SK-N-SH (cell line): Measurements from ENCODE around the gene UBQLN3.

Source experiments
- CHD2 ChIP-seq: fragments of 150-350 bp; IDR thresholded peaks from 2 replicates; pipeline ENCODE4 v1.6.1; 2018; ENCODE audit warnings: low read length; ENCODE audit not compliant: partially characterized antibody
- EP300 ChIP-seq, 2 experiments: IDR thresholded peaks; 2 replicates each; pipeline versions ENCODE4 v1.4.0 to v1.6.1; 2012; ENCODE audit warnings: borderline replicate concordance in 1 of 2, low read depth in 1 of 2, low read length in 1 of 2
- GABPA ChIP-seq: IDR thresholded peaks from 2 replicates; pipeline ENCODE4 v1.4.0; 2012; ENCODE audit warnings: low read depth, mild to moderate bottlenecking
- JUND ChIP-seq: IDR thresholded peaks from 2 replicates; pipeline ENCODE4 v1.4.0; 2012
- MXI1 ChIP-seq: IDR thresholded peaks from 2 replicates; pipeline ENCODE4 v1.6.1; 2012; ENCODE audit warnings: mild to moderate bottlenecking, low read depth, low read length, improper control_type of control experiment
- POLR2AphosphoS5 ChIP-seq: IDR thresholded peaks from 2 replicates; pipeline ENCODE4 v1.6.1; 2012; ENCODE audit warnings: low read depth, low read length
- RAD21 ChIP-seq: IDR thresholded peaks from 2 replicates; pipeline ENCODE4 v1.6.1; 2012; ENCODE audit warnings: mild to moderate bottlenecking, low read length
- RFX5 ChIP-seq: IDR thresholded peaks from 2 replicates; pipeline ENCODE4 v1.6.1; 2012; ENCODE audit warnings: mild to moderate bottlenecking, improper control_type of control experiment, low read length
- SMC3 ChIP-seq: IDR thresholded peaks from 2 replicates; pipeline ENCODE4 v1.6.1; 2012; ENCODE audit warnings: low read depth, low read length, improper control_type of control experiment
- TAF1 ChIP-seq: IDR thresholded peaks from 2 replicates; pipeline ENCODE4 v1.6.1; 2012; ENCODE audit warnings: low read depth, mild to moderate bottlenecking, low read length, moderate library complexity, borderline replicate concordance
- YY1 ChIP-seq: IDR thresholded peaks from 2 replicates; pipeline ENCODE4 v1.4.0; 2012; ENCODE audit warnings: low read depth, mild to moderate bottlenecking
- TF ChIP-seq, protein P1 (sequence below): IDR thresholded peaks from 2 replicates; pipeline ENCODE4 v1.4.0; 2012; ENCODE audit warnings: low read depth, borderline replicate concordance
- TF ChIP-seq, protein P2 (sequence below): fragments of 200-600 bp; sonication (generic); IDR thresholded peaks from 2 replicates; pipeline ENCODE4 v1.6.1; 2017; ENCODE audit warnings: antibody characterized with exemption, mild to moderate bottlenecking, moderate library complexity
- TF ChIP-seq, protein P3 (sequence below): IDR thresholded peaks from 2 replicates; pipeline ENCODE4; 2012

DNA sequence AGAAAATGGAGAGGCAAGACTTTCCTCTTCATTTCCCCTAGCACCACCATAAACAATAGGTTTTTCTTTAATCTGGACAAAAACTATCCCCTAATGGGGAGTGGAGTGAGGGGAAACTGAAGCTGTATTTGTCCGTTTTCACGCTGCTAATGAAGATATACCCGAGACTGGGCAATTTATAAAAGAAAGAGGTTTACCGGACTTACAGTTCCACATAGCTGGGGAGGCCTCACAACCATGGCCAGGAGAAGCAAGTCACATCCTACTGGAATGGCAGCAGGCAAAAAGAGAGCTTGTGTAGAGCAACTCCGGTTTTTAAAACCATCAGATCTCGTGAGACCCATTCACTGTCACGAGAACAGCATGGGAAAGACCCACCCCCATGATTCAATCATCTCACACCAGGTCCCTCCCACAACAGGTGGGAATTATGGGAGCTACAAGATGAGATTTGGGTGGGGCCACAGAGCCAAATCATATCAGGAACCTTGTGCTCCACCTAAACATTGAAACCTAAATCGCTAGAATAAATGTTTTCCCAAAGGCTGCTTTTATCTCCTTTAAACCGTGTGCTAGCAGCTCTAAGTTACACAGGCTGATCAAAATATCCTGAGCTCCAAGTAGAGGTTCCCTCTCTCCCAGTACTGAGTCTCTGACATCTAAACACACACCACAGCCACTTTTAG lies 4.3 kb downstream of the UBQLN3 start:
- TF ChIP-seq RAD21 (no peak), SMC3 (no peak), MXI1 (no peak), CHD2 (no peak), RFX5 (no peak), EP300 (IDR thresholded peaks at IDR 0.05; ENCODE audit: borderline replicate concordance in 1 of 2, low read depth in 1 of 2, low read length in 1 of 2) (no peak), GABPA (no peak), JUND (no peak), TAF1 (no peak), POLR2AphosphoS5 (no peak), YY1 (no peak)
- TF ChIP-seq, protein P1, sequence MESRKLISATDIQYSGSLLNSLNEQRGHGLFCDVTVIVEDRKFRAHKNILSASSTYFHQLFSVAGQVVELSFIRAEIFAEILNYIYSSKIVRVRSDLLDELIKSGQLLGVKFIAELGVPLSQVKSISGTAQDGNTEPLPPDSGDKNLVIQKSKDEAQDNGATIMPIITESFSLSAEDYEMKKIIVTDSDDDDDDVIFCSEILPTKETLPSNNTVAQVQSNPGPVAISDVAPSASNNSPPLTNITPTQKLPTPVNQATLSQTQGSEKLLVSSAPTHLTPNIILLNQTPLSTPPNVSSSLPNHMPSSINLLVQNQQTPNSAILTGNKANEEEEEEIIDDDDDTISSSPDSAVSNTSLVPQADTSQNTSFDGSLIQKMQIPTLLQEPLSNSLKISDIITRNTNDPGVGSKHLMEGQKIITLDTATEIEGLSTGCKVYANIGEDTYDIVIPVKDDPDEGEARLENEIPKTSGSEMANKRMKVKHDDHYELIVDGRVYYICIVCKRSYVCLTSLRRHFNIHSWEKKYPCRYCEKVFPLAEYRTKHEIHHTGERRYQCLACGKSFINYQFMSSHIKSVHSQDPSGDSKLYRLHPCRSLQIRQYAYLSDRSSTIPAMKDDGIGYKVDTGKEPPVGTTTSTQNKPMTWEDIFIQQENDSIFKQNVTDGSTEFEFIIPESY, result no peak
- TF ChIP-seq, protein P2, sequence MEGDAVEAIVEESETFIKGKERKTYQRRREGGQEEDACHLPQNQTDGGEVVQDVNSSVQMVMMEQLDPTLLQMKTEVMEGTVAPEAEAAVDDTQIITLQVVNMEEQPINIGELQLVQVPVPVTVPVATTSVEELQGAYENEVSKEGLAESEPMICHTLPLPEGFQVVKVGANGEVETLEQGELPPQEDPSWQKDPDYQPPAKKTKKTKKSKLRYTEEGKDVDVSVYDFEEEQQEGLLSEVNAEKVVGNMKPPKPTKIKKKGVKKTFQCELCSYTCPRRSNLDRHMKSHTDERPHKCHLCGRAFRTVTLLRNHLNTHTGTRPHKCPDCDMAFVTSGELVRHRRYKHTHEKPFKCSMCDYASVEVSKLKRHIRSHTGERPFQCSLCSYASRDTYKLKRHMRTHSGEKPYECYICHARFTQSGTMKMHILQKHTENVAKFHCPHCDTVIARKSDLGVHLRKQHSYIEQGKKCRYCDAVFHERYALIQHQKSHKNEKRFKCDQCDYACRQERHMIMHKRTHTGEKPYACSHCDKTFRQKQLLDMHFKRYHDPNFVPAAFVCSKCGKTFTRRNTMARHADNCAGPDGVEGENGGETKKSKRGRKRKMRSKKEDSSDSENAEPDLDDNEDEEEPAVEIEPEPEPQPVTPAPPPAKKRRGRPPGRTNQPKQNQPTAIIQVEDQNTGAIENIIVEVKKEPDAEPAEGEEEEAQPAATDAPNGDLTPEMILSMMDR, result no peak
- TF ChIP-seq, protein P3, sequence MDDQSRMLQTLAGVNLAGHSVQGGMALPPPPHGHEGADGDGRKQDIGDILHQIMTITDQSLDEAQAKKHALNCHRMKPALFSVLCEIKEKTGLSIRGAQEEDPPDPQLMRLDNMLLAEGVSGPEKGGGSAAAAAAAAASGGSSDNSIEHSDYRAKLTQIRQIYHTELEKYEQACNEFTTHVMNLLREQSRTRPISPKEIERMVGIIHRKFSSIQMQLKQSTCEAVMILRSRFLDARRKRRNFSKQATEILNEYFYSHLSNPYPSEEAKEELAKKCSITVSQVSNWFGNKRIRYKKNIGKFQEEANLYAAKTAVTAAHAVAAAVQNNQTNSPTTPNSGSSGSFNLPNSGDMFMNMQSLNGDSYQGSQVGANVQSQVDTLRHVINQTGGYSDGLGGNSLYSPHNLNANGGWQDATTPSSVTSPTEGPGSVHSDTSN, result no peak
